NT2/D1 (cell line): Measurements from ENCODE around the gene ZBTB20.

ENCODE experiments used
- SUZ12 ChIP-seq: IDR thresholded peaks from 2 replicates; pipeline ENCODE4 v1.6.1; 2011; ENCODE audit not compliant: insufficient read length, insufficient read depth; ENCODE audit errors: extremely low read depth
- YY1 ChIP-seq: IDR thresholded peaks from 2 replicates; pipeline ENCODE4 v1.6.1; 2011; ENCODE audit not compliant: insufficient read length, insufficient read depth
- ZNF274 ChIP-seq: IDR thresholded peaks from 2 replicates; pipeline ENCODE4 v1.6.1; 2011; ENCODE audit warnings: mild to moderate bottlenecking, low read depth, low read length

DNA sequence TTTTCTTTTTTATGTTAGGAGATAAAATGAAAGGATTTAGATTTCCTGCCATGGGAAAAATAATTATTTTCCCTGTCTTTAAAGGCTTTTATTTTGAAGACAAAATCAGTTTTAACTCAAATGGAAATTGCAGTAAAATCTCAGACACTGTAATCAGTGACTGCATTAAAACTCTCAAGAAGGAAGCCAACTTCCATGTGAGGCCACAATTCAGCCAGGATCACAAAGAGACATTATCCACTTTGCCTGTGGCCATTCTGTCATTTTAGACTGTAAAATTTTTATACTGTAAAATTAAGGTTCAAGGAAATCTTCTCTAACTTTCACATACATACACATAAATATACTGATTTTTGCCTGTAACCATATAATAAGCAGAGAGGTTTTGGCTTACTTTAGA, 549.2 kb downstream of the ZBTB20 start:
- no peak for TF ChIP-seq YY1
- TF ChIP-seq SUZ12, result no peak
- TF ChIP-seq ZNF274, result no peak
